Measurements from ENCODE around the gene PTPRN2. TPM values are rescaled to one million over a fixed set of nuclear protein-coding genes. Genes with fewer than 3 reads are reported as not detected.

The PTPRN2 gene
- total and polyA plus RNA-seq, 9 of the 15 experiments (the other 6 are each of a cell fraction or from before 2014, with no cell fraction given): not detected

DNA sequence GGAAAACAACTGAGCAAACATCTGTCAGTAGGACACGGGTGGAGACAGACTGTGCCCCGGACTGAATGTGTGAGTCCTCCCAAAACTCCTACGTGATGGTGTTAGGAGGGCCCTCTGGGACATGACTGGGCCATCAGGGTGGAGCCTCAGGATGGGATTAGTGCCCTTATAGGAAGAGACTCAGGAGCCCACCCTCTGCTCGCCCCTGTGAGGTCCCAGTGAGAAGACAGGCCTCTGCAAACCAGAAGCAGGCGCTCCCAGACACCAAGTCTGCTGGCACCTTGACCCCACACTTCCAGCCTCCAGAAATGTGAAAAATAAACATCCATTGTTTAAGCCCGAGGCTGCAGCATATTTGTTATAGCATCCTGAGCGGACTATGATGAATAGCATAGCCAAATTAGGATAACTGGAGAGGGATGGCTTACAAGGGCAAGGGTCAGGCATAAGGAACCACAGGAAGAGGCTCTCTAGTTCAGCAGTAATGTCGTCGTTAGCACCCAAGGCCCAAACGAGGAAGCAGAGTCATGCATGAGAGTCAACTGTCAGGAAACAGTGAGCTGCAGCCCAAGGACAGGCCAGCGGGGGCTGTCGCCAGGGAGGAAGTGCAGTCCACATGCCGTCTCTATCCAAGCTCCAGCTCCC is 50.6 kb downstream of the PTPRN2 start (continued):
- TF ChIP-seq ZNF431 (CRISPR knock-in tag; IDR thresholded peaks at IDR 0.05) (no peak), JUN (IDR thresholded peaks at IDR 0.05; ENCODE audit: borderline replicate concordance, low read depth, low read length) (no peak), JUN (CRISPR knock-in tag; IDR thresholded peaks at IDR 0.05; ENCODE audit: borderline replicate concordance) (no peak), SMARCC2 (IDR thresholded peaks at IDR 0.05; ENCODE audit: low read depth) (no peak), MCM7 (IDR thresholded peaks at IDR 0.05) (no peak), TFAM (CRISPR knock-in tag; conservative IDR thresholded peaks at IDR 0.05) (no peak), ZNF165 (CRISPR knock-in tag; IDR thresholded peaks at IDR 0.05; ENCODE audit: borderline replicate concordance) (no peak), KLF13 (tag; IDR thresholded peaks at IDR 0.05; ENCODE audit: borderline replicate concordance, low read depth) (no peak)
- TF ChIP-seq, protein P1, sequence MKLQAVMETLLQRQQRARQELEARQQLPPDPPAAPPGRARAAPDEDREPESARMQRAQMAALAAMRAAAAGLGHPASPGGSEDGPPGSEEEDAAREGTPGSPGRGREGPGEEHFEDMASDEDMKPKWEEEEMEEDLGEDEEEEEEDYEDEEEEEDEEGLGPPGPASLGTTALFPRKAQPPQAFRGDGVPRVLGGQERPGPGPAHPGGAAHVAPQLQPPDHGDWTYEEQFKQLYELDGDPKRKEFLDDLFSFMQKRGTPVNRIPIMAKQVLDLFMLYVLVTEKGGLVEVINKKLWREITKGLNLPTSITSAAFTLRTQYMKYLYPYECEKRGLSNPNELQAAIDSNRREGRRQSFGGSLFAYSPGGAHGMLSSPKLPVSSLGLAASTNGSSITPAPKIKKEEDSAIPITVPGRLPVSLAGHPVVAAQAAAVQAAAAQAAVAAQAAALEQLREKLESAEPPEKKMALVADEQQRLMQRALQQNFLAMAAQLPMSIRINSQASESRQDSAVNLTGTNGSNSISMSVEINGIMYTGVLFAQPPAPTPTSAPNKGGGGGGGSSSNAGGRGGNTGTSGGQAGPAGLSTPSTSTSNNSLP (IDR thresholded peaks at IDR 0.05; ENCODE audit: borderline replicate concordance, low read depth, low read length): no peak

DNA sequence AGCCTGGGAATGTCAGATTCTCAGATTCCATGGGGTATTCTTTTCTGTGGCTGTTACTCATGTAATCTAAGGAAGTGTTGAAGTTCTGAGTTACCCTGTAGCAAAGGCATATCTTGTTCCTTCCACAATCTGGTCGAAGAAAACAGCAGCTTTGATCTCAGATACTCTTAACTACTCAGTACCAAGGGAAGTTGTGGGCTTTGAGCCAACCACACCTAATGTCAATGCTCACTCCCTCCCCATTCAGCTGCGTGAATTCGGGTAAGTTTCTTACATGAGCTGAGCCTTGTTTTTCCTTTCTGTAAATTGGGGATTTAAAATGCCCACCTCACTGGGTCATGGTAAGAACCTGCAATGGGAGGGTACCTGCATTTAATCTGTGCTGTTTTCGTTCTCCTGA is 52.5 kb downstream of the PTPRN2 start:
- ChIA-PET POLR2A (interaction anchor here (0.5 kb wide), 1 partner anchor 440 kb away, joined by 3 read pairs; no protein-coding TSS in a partner anchor), CTCF (ENCODE audit: low intra/inter-chr PET ratio) (no interaction called here)
- WGBS (ENCODE audit: insufficient coverage, low coverage, missing lambda C conversion rate): 0% methylated on average over 4 of the region's 4 CpGs
- Histone ChIP-seq H3K36me3 (ENCODE audit: control insufficient read depth, insufficient read depth, low read length) (no peaks in the 10 kb centered on the region), H3K9me1 (ENCODE audit: control insufficient read depth, insufficient read depth, low read length) (no peaks in the 10 kb centered on the region), H3K27me3 (ENCODE audit: control insufficient read depth in 2 of 2, insufficient read depth in 2 of 2, low read length in 2 of 2) (peaks cover 41 to 81% of the 10 kb centered on the region in 2 experiments; a peak in 4 of 5 replicates), H3K4me3 (no peak overlapping the region), H3K9me3 (replicated peaks; ENCODE audit: control insufficient read depth, insufficient read depth, low read depth, low read length) (no peaks in the 10 kb centered on the region), H2AFZ (ENCODE audit: low read depth, low read length) (no peak overlapping the region), H3K27ac (ENCODE audit: extremely low read depth, low read depth, low read length) (no peak overlapping the region), H3K4me2 (ENCODE audit: insufficient read depth, low read length) (no peak overlapping the region), H3K9ac (ENCODE audit: insufficient read depth in 1 of 2, low read depth in 2 of 2, low read length in 2 of 2) (no peak overlapping the region), H3K4me1 (replicated peaks in 1 of 2; ENCODE audit: control insufficient read depth in 2 of 2, insufficient read depth in 2 of 2, low read length in 2 of 2) (peaks cover 0 to 4% of the 10 kb centered on the region in 2 experiments; a peak in 1 of 5 replicates), H4K20me1 (replicated peaks; ENCODE audit: control insufficient read depth, insufficient read depth, low read length) (peaks cover 6% of the 10 kb centered on the region; the same call in 1 of the 2 replicates), H3K79me2 (ENCODE audit: control insufficient read depth, insufficient read depth, low read length) (no peaks in the 10 kb centered on the region)
- ATAC-seq (no peak), FAIRE-seq (no peak), DNase-seq (ENCODE audit: extremely low read depth in 1 of 4, low spot score in 3 of 4) (no peak)
- in situ Hi-C loops (cut with MboI): no loop called here
- intact Hi-C loops (cut with micrococcal nuclease): no loop called here
- BruUV-seq (replicated peaks): no TSS peak
